Smooth muscle cell (in vitro differentiated cells): ENCODE measurements around the gene GALK2. TPM values are rescaled to one million over a fixed set of nuclear protein-coding genes. Genes with fewer than 3 reads are reported as not detected.

Experiments
- DNase-seq: peaks from one replicate; lab custom pipeline; 2025; ENCODE audit not compliant: unreplicated experiment; lab: John Stamatoyannopoulos, UW
- H2AFZ ChIP-seq: fragments of 200-600 bp; sonication (generic); 2 replicates; pipeline ENCODE4 v1.6.0; 2016; ENCODE audit warnings: antibody characterized with exemption, low read depth, mild to moderate bottlenecking
- H3F3A ChIP-seq: fragments of 200-600 bp; sonication (generic); 2 replicates; pipeline ENCODE4 v1.6.0; 2017; ENCODE audit warnings: antibody characterized with exemption, low read depth
- H3K27ac ChIP-seq: fragments of 200-600 bp; sonication (generic); 2 replicates; pipeline ENCODE4 v1.5.1; 2016; ENCODE audit warnings: low read depth, mild to moderate bottlenecking
- H3K27me3 ChIP-seq: fragments of 200-600 bp; sonication (generic); 2 replicates; pipeline ENCODE4 v1.6.1; 2016; ENCODE audit warnings: low read depth, mild to moderate bottlenecking
- H3K36me3 ChIP-seq: fragments of 200-600 bp; sonication (generic); 2 replicates; pipeline ENCODE4 v1.5.1; 2016; ENCODE audit warnings: low read depth
- H3K4me1 ChIP-seq: fragments of 200-600 bp; sonication (generic); 2 replicates; pipeline ENCODE4 v1.5.1; 2016; ENCODE audit warnings: low read depth
- H3K4me2 ChIP-seq: fragments of 200-600 bp; sonication (generic); 2 replicates; pipeline ENCODE4 v1.6.0; 2016; ENCODE audit warnings: mild to moderate bottlenecking
- H3K4me3 ChIP-seq: fragments of 200-600 bp; sonication (generic); 2 replicates; pipeline ENCODE4 v1.5.1; 2016; ENCODE audit warnings: mild to moderate bottlenecking
- H3K79me2 ChIP-seq: fragments of 200-600 bp; sonication (generic); 2 replicates; pipeline ENCODE4 v1.6.0; 2016; ENCODE audit warnings: low read depth, mild to moderate bottlenecking
- H3K9ac ChIP-seq: fragments of 200-600 bp; sonication (generic); 2 replicates; pipeline ENCODE4 v1.6.0; 2016; ENCODE audit warnings: low read depth
- H3K9me3 ChIP-seq: fragments of 200-600 bp; sonication (generic); replicated peaks from 2 replicates; pipeline ENCODE4 v1.5.1; 2016; ENCODE audit warnings: low read depth
- H4K20me1 ChIP-seq: fragments of 200-600 bp; sonication (generic); 2 replicates; pipeline ENCODE4 v1.6.0; 2016; ENCODE audit warnings: low read depth
- CTCF ChIP-seq: fragments of 200-600 bp; sonication (generic); IDR thresholded peaks from 2 replicates; pipeline ENCODE4 v1.5.1; 2017; ENCODE audit warnings: borderline replicate concordance, mild to moderate bottlenecking, antibody characterized with exemption; ENCODE audit not compliant: insufficient read depth, poor library complexity, severe bottlenecking
- WGBS: methylation state at CpG from one replicate; pipeline ENCODE4 v1.1.7; 2016; ENCODE audit warnings: low lambda C conversion rate; 5-methylcytosine and 5-hydroxymethylcytosine counted together
- polyA plus RNA-seq: library from polyadenylated mRNA; unstranded; fragments of >200 nt; fragmentation: Nextera tagmentation; extraction: Ambion mirVana; gene quantifications from 2 replicates; pipeline ENCODE4 v1.2.1, GENCODE V29; 2016
- total RNA-seq: library from RNA; depleted of rRNA; stranded (reverse); fragments of >200 nt; gene quantifications from 2 replicates; pipeline ENCODE4 v1.2.3, GENCODE V29; 2014

Gene GALK2
- total and polyA plus RNA-seq, 2 experiments from 2014 or later = 24.4 to 33.4 TPM

- Histone ChIP-seq H2AFZ (no peak overlapping the region), H3K9ac (no peak overlapping the region), H3K27me3 (no peaks in the 10 kb centered on the region), H3K4me1 (no peaks in the 10 kb centered on the region), H3K36me3 (peaks cover 3% of the 10 kb centered on the region), H3K27ac (no peak overlapping the region), H4K20me1 (no peaks in the 10 kb centered on the region), H3K79me2 (no peaks in the 10 kb centered on the region), H3K9me3 (no peaks in the 10 kb centered on the region), H3K4me3 (no peak overlapping the region), H3K4me2 (no peak overlapping the region), H3F3A (no peaks in the 10 kb centered on the region)
- DNase-seq = no peak
- WGBS = 95% methylated on average over 1 of the region's 1 CpG
- TF ChIP-seq CTCF = no peak
These were observed 126.2 kb downstream of the GALK2 start for GRCh38 chr15:49296258-49296657.

GRCh38 chr15:49297584-49297983, 127.5 kb downstream of the GALK2 start:
- no peaks in the 10 kb centered on the region for H3K79me2 ChIP-seq
- no peaks in the 10 kb centered on the region for H4K20me1 ChIP-seq
- no peaks in the 10 kb centered on the region for H3K9me3 ChIP-seq
- no peak overlapping the region for H3K27ac ChIP-seq
- 100% methylated on average over 1 of the region's 1 CpG for WGBS
- H3F3A ChIP-seq = no peaks in the 10 kb centered on the region
- no peak overlapping the region for H3K9ac ChIP-seq
- H3K36me3 ChIP-seq = peaks cover 3% of the 10 kb centered on the region
- H3K4me1 ChIP-seq = no peaks in the 10 kb centered on the region
- TF ChIP-seq CTCF = no peak
- no peak overlapping the region for H3K4me2 ChIP-seq
- H3K27me3 ChIP-seq = no peaks in the 10 kb centered on the region
- H2AFZ ChIP-seq = no peak overlapping the region
- no peak overlapping the region for H3K4me3 ChIP-seq
- no peak for DNase-seq

- no peak overlapping the region for H2AFZ ChIP-seq
- TF ChIP-seq CTCF = no peak
- no peak overlapping the region for H3K9ac ChIP-seq
- H4K20me1 ChIP-seq = no peaks in the 10 kb centered on the region
- no peaks in the 10 kb centered on the region for H3K79me2 ChIP-seq
- H3K27ac ChIP-seq = no peak overlapping the region
- no peaks in the 10 kb centered on the region for H3K27me3 ChIP-seq
- H3K4me3 ChIP-seq = no peak overlapping the region
- H3K36me3 ChIP-seq = peaks cover 5% of the 10 kb centered on the region
- 89% methylated on average over 3 of the region's 3 CpGs for WGBS
- H3K4me1 ChIP-seq = no peaks in the 10 kb centered on the region
- no peaks in the 10 kb centered on the region for H3F3A ChIP-seq
- H3K4me2 ChIP-seq = no peak overlapping the region
- H3K9me3 ChIP-seq = no peaks in the 10 kb centered on the region
- DNase-seq = no peak
These were observed 130.8 kb downstream of the GALK2 start for GRCh38 chr15:49300856-49301255.

GRCh38 chr15:49301562-49301961, 131.5 kb downstream of the GALK2 start:
- Histone ChIP-seq H3K4me1 (no peaks in the 10 kb centered on the region), H3K79me2 (no peaks in the 10 kb centered on the region), H2AFZ (no peak overlapping the region), H3K4me3 (no peak overlapping the region), H3K9me3 (no peaks in the 10 kb centered on the region), H3K4me2 (no peak overlapping the region), H3K27me3 (no peaks in the 10 kb centered on the region), H3K27ac (no peak overlapping the region), H3K9ac (no peak overlapping the region), H4K20me1 (no peaks in the 10 kb centered on the region), H3F3A (no peaks in the 10 kb centered on the region), H3K36me3 (peaks cover 5% of the 10 kb centered on the region)
- TF ChIP-seq CTCF = no peak
- no peak for DNase-seq
